Vagina (tissue), 2 donors: Measurements from ENCODE around the gene EBF3.

Experiments used
- POLR2A ChIP-seq, 2 donors: fragments of 450-650 bp; IDR thresholded peaks; one replicate each; pipeline ENCODE4 v1.6.1; 2017; ENCODE audit warnings: antibody characterized with exemption in 2 of 2, mild to moderate bottlenecking in 2 of 2, moderate library complexity in 2 of 2
- POLR2AphosphoS5 ChIP-seq, 2 donors: sonication (generic); formaldehyde crosslinking; IDR thresholded peaks; one replicate each; pipeline ENCODE4 v1.9.0; 2017; ENCODE audit warnings: antibody characterized with exemption in 2 of 2, mild to moderate bottlenecking in 2 of 2, low read depth in 1 of 2; ENCODE audit not compliant: insufficient read depth in 1 of 2
- TF ChIP-seq, protein P1 (sequence below), 3 experiments: fragments of 450-650 bp in 2 of 3; fragments of 200-600 bp in 1 of 3; sonication (generic) in 1 of 3; IDR thresholded peaks; one replicate each; pipeline ENCODE4 v1.5.1; 2017 to 2019; ENCODE audit warnings: antibody characterized with exemption in 3 of 3, mild to moderate bottlenecking in 2 of 3, moderate library complexity in 2 of 3

DNA sequence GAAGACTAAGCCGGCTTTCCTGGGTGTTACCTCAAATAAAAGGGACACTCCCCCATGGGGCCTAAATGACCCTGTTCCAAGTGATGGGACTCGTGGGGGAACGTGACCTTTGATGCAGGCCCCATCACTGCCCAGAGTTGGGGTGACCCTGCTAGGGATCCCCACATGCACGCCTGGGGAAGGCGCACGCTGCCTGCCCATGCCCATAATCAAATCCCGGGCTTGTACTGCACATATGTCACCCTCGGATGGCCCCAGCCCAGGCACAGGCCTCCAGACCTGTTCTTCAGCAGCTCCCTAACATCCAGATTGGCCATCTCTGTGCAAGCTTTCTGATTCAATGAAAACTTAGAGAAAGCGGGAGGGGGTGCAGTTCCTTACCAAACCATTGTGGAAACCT lies 14.7 kb downstream of the EBF3 start:
- TF ChIP-seq, protein P1, sequence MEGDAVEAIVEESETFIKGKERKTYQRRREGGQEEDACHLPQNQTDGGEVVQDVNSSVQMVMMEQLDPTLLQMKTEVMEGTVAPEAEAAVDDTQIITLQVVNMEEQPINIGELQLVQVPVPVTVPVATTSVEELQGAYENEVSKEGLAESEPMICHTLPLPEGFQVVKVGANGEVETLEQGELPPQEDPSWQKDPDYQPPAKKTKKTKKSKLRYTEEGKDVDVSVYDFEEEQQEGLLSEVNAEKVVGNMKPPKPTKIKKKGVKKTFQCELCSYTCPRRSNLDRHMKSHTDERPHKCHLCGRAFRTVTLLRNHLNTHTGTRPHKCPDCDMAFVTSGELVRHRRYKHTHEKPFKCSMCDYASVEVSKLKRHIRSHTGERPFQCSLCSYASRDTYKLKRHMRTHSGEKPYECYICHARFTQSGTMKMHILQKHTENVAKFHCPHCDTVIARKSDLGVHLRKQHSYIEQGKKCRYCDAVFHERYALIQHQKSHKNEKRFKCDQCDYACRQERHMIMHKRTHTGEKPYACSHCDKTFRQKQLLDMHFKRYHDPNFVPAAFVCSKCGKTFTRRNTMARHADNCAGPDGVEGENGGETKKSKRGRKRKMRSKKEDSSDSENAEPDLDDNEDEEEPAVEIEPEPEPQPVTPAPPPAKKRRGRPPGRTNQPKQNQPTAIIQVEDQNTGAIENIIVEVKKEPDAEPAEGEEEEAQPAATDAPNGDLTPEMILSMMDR (IDR thresholded peaks at IDR 0.05), result no peak
- TF ChIP-seq POLR2AphosphoS5 (IDR thresholded peaks at IDR 0.05; ENCODE audit: insufficient read depth in 1 of 2, low read depth in 1 of 2), result no peak
- TF ChIP-seq POLR2A (IDR thresholded peaks at IDR 0.05), result no peak
